Cerebellar cortex (tissue), 1 donor: ENCODE measurements around the gene IGSF9.

Source experiments
- DNase-seq: peaks from one replicate; pipeline ENCODE4 v3.0.0-alpha.2; 2015; ENCODE audit warnings: low spot score

IGSF9 gene

GRCh38 chr1:159897962-159898361, 47.5 kb downstream of the IGSF9 start:
- DNase-seq: no peak

DNA sequence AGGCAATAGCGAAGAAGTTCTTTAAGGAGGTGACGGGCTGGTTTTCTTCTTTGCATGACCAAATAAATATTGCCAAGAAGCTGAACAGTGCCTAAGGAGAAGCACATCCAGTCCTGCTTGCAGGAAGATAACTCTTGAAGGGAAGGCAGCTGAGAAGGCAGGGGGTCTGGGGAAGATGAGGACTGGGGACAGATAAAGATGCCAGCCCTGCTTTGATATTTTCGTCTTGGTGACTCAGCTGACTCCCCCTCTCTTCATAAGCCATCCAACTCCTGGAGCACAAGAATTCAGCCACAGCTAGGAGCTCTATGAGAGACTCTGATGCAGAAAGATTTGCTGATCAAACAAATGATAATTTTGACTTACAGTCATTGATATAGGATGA, 48.9 kb downstream of the IGSF9 start:
- DNase-seq: no peak

DNA sequence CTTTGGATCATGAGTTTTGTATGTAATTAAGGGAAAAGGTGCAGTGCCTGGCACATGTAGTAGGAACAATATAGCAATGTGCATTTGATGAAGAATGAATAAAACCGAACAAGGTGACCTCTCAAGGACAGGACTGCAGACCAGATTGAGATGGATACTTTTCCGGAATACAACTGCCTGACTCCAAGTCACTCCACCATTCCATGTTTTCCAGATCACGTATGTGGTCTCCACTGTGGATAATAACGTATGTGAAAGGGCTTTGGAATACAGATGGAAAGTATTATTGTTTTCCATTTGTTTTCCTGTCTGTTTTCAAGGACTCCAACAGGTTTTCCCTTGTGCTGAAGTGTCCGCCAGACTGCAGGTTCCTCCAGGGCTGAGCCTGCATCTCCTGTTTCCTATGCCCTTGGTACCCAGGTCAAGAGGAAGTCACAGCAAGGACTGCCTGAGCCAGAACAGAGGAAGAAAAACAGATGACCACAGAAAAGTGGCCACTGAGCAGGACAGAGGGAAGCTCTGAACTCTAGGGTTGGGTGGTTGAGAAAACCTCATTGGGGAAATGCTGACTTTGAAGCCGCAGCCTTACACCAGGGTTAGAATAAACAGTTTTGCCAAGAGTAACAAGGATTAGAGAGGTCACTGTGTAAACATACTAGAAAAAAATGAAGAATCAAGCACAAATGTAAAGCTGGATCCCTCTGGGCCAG, 49.4 kb downstream of the IGSF9 start:
- DNase-seq: no peak

DNA sequence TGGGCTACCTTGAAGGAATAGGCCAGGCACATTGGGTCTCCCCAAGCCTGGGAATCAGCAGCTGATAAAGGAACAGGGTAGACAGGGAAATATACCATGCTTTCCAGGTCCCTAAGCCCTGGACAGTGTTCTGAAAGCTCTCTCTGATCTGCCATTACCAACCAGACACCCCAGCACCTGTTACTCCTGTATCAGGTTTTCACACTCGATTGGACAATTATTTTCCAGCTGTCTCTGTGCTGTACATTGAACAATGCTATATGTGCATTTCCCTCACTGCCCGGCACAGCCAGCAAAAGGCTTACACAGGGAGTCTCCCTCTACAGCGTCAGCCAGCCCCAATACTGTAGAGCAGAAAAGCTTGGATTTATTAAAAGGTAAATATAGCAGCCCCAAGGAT, 50.1 kb downstream of the IGSF9 start:
- no peak for DNase-seq

DNA sequence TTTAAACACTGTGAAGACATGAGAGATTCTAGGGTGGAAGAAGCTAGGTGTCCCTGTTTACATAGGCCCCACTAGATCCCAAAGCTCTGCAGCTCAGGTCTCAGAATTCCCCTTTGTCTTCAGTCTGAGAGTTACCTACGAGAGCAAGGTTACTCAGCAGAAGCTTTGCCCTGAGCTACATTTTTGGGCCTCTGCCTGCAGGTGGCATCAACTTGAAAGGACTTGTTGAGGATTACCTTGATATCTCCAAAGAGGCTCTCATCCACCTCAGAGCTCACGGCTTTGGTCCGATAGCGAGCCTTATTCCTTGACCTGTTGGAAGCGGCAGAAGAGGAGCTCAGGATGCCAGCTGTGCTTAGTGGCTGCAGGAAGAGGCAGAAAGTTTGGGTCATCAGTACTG, 52.5 kb downstream of the IGSF9 start:
- DNase-seq: no peak

GRCh38 chr1:159891275-159892157, 53.9 kb downstream of the IGSF9 start:
- peak; percentile 86 for DNase-seq

DNA sequence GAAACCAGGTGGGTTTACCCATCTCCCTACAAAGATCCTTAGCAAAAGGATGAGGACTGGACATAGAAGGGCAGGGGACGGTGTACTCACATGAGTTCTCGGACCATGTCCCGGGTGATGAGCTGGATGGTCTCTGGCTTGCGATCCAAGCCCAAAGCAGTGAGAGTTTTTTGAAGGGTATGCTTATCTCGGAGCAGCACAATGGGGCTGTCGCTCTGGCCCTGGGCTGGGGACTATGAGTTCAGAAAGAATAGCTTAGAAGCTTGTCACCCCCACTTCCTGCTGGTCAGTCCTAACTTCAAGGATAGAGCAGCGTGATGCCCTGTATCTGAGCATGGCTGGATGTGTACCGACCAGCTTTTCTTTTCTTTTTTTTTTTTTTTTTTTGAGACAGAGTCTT, 55.0 kb downstream of the IGSF9 start:
- DNase-seq: no peak

DNA sequence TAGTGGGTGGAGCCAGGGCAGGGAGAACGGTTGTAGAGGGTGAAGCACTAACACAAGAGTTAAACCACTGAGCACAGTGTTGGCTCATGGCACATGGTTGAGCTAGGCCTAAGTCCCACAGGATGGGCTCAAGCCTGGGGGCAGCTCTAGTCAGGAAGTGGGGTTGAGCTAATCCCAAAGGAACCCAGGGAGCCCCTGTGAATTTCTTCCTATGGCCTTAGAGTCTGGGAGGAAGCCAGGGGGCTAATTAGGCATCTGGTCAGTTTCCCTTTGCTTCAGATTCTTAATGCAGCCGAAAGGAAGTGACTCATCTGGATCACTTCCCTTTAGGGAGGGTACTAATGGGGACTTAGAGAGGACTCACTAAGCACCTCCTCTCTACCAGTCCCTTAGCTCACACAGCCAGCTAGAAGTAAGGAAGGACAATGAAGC, 55.6 kb downstream of the IGSF9 start:
- no peak for DNase-seq

GRCh38 chr1:159889202-159889601, 56.2 kb downstream of the IGSF9 start:
- DNase-seq: no peak

DNA sequence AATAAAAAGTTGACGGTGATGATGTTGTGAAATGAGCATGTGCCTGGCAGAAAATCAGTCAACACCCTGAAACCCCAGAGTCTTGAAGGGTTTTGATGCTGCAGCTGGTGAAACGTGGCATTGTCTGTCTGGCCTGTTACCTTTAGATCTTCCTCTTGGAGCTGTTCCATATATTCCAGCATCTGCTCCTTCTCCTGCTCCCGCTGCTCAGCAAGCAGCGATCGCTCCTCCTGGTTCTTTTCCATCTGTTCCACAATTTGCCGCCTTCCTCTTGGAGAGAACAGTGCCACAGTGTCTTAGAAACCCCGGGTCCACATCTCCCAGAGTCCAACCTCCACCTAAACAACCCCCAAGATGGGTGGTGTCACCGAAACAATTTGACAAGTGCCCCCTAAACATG, 61.1 kb downstream of the IGSF9 start:
- DNase-seq: peak; percentile 72

GRCh38 chr1:159883134-159883533, 62.3 kb downstream of the IGSF9 start:
- DNase-seq: no peak

DNA sequence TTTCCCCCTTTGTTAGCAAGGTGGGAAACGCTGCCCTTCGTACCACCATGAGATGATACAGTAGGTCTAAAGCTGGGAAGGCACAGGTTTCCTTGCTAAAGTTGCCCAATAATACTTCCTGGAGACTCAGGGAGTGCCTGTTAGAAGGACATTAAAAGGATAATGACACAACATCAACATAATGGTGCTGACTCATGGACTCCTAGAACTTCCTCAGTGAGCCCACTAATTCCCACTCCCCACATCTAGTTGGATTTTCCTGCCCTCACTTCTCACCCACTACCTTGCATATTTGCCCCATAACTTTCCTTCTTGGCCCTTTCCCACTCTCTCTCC, 62.9 kb downstream of the IGSF9 start:
- no peak for DNase-seq

- DNase-seq: peak; percentile 63
These were observed 63.5 kb downstream of the IGSF9 start for GRCh38 chr1:159881622-159882526.

GRCh38 chr1:159880430-159880829, 65.0 kb downstream of the IGSF9 start:
- no peak for DNase-seq

DNA sequence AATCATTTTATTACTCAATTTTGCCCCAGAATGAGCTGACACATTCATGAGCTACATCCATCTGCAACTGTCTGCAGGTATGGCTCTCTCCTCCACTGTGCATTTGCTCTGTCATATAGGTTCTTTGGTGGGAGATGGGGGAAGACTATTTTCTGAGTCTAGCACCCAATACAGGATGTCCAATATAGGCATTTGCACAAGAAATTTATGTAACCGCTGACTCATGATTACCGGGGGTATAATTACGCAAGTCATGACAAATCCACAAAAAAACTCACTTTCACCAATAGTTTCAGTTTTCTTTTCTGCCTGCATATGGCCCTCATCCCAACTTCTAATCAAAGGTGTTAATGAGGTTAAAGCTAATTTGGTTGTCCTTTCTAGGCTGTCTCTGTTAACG, 65.4 kb downstream of the IGSF9 start:
- DNase-seq: no peak

DNA sequence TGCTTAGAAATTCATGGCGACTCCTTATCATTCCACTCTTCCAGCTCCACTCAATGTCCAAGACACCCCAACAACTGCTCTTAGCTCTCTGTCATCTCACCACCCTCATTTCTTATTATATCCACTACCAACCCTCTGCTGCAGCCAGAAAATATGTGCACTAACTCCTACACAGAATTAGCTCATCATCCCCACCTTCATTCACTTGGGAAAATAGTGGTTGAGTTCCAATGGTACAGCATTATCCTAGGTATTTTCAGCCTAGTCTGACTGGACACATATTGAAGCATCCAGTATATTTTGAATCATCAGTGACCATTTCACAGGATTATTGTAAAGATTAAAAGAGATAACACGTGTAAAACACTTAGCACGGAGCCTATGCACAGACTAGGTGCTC, 66.3 kb downstream of the IGSF9 start:
- no peak for DNase-seq

DNA sequence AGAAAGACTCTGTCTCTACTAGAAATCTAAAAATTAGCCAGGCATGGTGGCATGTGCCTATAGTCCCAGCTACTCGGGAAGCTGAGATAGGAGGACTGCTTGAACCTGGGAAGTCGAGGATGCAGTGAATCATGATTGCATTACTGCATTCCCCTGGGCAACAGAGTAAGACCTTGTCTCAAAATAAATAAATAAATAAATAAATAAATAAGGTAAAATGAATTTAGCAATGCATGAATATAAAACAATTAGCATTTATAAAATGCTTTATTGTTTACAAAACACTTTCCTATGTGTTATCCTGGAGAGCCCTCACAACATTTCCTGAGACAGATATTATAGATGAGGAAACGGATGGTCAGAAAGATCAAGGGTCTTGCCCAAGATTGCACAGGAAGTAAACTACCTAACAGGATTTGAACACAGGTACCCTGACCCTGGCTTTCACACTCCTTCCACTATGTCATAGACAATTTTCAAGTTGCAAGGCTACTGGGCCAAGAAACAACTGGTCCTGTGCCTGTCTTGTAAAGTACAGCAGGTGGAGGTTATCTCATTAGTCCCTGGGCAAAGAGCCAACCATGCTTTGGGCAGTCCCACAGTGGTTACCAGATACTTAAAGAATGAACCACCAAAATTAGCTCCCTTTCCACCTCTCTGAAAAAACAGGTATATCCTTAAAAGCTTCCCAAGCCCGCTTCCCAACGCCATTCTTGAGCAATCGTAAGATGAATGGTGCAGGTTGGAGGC, 67.5 kb downstream of the IGSF9 start:
- DNase-seq: no peak
